ENCODE measurements around the gene CDH13.

DNA sequence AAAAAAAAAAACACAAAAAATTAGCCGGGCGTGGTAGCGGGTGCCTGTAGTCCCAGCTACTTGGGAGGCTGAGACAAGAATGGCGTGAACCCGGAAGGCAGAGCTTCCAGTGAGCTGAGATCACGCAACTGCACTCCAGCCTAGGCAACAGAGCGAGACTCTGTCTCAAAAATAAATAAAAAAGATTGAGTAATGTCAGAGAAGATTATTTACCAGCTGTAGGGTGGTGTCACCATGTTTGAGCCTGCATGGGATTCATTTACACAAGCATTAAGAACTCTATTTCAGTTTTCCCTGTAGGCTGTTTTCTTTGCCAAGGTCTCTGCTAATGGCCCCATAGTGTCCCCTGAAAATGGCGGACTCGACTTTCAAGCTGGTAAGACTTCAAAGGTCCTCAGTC lies 575.0 kb downstream of the CDH13 start:
- no peak for TF ChIP-seq CTCF (IDR thresholded peaks at IDR 0.05)
- no peak for TF ChIP-seq POLR2A (IDR thresholded peaks at IDR 0.05)

Data from thyroid gland (tissue), 4 donors.